CD4-positive, alpha-beta T cell treated with Interleukin-1 beta for 1 hour (primary cell): ENCODE results near the gene MITF.

ENCODE experiments used
- DNase-seq, 2 donors: peaks; one replicate each; pipeline ENCODE4 v3.0.0-alpha.2; 2020 to 2022

Gene MITF

DNA sequence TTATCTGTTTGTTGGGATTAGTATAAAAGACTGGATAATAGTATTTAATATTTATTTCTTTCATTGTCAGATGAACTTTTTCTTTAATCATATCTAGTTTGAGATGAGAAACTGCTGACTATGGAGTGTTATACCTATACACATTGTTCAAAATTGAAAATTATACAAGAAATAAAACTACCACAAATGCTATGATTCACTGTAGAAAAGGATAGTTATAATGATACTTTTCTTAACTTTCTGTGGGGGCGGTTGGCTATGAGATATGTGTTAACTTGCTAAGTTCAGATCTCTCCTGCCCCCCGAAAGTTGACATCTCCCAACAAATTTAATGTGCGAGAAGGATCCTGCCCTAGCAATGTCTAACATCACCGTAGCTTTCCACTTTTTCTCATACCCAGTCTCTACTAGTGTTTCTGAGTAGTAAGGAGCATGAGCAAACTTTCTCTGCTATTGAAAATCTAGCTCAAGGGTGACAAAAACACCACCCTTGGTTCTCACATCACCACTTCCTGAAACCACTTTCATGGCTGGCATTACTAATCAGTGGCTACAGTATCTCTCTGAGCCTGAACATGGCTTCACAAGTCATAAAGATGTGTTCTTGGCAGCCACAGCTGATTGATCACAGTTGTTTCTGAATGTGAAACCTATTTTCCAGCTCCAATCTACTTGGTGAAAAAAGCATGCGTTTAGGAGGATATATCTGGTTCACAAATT is 244.4 kb downstream of the MITF start:
- DNase-seq = no peak

DNA sequence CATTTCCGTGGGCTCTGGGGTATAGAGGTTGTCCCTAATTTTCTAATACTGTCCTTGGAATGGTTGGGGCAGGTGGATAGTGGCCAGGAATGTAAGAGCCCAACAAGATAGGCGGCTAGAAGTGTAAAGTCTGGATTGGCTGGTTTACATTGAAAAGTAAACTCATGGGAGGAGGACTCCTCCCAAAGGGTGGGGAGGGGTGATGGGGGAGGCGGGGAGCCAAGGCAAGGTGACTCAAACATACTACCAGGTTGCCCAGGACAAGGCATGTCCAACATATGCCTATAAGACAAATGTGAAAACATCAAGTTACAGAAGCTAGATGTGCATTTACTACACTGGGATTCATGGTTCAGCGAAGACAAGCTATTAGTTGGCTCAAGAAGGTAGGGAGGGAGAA is 246.0 kb downstream of the MITF start:
- no peak for DNase-seq

DNA sequence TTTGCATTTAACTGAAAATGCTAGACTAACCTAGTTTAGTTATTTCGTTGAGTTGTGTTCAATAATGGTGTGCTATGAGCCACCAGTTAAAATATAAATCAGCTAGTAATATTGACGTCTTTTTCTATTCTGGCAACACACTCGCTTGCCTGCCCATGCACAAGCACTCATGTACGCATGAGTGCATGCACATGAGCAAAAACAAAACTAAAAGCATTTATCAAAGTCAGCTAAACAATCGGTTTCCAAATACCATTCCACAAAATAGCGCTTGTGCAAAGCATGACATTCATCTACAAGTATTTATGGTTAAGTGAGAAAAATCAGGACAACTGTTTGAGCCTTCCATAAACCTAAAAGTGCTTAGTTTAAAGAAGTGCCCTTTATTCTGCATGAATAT is 247.2 kb downstream of the MITF start:
- no peak for DNase-seq

DNA sequence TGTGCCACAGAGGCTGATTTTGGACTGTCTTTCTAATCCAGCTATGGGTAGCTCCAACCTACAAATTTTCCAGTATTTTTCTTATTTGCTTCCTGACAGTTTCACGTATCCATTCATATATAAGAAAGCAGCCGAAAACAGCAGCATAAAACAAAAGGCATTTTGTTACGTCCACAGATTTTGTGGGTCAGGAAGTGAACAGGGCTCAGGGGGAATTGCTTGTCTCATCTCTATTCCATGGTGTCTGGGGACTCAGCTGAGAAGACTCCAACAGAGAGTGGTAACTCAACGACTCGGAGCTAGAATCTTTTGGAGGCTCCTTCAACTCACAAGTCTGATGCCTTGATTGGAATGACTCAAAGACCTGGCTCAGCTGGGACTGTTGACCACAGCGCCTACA is 248.6 kb downstream of the MITF start:
- no peak for DNase-seq

DNA sequence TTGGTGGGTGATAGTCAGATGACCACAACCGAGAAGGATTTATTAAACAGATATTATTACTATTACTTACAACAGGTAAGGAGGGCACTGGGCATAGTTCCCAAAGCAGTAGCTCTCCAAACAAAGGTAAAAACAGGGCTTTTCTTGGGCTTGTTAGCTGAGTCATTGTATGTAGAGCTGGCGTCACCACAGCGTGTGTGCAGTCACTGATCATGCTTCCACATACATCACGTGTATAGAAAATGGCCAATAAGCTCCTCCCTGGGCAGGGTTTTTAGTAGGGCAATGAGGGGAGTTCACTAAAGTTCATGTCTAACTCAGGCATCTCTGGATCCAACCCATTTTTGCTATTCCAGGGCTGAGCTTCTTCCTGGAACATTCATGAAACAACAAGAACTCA is 254.5 kb downstream of the MITF start:
- DNase-seq = no peak

DNA sequence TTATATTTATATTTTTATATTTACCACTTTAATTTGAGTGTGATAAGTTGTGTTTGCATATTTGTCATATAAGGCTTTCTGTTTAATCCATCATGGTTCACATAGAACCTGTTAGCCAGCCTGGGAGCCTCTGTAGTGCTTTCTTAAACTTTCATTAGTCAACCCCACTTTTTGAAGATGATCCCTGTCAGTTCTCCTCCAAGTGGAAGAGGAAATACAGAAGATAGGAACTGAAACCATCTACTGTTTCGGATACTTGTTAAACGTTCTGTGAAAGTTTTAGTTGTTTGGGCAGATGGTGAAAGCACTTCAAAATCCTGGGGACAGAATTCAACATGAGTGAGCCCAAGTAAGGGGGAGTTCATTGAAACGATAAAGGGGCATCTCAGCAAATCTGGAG is 255.7 kb downstream of the MITF start:
- DNase-seq = no peak

DNA sequence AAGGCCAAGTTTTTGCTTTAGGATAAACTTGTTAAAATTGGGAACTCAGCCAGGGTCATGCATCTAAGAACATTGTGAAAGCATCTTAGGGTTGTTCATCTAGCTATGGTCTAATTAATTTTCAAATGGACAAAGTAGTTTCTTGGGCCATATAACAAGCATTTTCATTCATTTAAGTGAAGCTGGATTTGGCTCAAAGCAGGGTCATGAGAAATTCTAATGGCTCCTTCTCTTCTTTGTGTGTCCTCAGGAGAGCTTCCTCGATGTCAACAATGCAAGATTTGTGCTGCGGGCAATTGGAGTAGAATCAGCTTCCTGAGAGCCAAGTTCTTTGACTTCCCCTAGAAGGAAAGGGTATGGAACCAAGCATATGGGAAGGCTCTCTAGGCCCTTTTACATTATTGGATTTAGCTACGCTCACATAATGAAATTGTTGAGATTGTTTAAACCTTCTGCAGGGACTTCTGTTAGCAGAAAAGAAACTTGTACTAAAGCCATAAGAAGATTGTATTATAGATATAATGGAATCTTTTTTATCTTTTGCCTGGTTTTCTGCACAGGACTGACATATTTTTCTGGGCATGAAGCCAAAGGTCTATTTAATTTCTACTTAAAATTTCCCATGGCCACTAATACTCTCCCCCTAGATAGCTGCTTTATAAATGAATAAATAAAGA is 258.5 kb downstream of the MITF start:
- DNase-seq = no peak

DNA sequence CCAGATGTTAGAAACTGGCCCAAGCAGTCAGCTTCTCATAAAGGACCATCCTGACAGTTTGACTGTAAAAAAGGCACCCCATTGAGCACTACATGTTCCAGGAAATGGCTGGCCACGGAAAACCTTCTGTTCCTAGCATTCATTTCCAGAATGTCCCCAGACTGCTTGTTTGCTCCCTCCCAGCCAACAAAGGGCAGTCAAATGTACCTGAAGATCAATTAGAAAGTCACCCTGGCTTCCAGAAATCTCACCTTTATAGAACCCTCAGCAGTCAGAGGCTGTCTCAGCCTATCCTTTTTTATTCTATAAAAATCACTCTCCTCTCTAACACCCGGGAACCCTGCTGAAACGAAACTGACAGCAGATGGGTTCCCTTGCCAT is 259.5 kb downstream of the MITF start:
- no peak for DNase-seq

DNA sequence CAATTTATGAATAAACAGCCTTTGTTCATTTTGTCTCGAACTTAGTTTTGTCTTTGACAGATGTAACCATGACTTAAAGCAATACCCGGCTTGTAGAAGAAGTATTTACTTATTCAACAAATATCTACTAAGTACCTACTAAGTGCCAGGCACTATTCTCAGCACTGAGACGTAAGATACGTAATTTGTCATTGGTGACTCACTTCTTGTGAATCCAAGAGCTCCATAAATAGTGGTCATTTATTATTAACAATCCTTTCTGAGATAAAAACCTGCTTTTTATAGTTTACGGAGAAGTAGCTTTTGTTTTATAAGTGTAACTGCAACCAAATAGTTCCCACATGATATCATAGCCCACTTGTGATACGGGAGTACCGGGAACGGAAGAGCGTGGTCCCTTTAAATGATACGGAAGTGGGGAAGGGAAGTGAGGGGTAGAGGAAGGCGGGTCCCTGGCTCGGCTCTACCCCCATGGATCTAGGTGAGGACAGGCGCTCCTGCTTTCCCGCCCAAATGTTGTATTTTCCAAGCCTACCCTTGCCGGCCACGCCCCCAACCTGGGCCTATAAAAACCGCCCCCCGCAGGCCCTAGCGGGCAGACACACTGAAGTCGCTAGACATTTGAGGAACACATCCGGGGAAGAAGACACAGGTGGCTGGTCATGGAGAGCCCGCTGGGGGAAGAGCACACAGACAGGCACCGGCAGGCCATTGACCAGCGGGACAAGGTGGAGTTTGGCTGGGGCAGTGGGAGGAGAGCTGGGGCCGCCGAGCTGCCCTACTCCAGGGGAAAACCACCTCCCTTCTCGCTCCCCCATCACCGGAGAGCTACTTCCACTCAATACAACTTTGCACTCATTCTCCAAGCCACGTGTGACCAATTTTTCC is 260.1 kb downstream of the MITF start, which contains the start of gene SAMMSON:
Gene SAMMSON (plus strand): TSS at position 594 of the 888 bp plus-strand sequence.
- no peak for DNase-seq

DNA sequence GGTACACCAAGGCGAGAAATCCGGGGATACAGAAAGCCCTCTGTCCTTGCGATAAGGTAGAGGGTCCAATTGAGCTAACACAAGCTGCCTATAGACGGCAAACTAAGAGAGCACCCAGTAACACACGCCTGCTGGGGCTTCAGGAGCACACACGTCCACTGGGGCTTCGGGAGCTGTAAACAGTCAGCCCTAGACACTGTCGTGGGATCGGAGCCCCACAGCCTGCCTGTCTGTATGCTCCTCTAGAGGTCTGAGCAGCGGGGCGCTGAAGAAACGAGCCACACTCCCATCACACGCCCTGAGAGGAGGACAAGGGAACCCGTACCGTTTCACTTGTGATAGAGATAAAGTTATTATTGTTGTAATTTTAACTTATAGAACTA is 260.8 kb downstream of the MITF start:
- no peak for DNase-seq

DNA sequence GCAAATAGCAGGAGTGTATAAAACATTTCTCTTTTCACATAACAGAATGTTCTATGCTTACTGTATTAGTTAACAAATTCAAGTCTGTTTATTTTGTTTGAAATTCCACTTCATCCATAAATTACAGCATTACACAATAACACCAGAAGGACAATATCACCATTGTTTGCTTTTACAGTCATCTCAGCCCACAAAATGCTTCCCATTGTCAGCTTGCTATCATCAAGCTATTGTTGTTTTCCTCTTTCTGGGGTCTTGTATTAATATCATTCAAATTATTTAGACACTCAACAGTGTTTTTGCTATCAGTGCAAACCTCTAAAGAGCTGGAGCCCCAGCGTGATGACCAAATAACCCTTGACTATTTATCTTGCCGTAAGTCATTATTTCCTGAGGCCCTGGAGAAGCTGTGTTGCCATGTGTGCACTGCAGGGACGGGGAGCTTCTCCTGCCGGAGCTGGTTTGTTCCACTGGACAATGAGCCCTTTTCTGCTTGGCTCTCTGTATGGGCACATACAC is 261.4 kb downstream of the MITF start:
- DNase-seq = no peak

DNA sequence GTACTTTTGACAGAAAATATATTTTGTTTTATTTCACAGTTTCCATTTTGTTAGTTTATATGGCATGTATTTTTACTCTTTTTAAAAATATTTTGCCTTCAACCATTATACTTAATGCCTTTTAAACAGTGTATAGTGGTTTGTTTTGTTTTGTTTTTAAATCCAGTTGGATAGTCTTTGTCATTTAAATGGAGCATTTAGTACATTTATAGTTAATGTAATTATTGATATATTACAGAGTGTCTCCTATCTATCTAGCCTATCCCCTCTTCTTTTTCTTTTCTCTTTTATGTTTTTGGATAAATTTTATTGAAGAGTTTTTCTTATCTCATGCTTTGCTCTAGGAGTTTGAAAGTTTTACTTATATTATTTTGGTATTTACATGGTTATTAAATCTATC is 263.9 kb downstream of the MITF start:
- DNase-seq = no peak

DNA sequence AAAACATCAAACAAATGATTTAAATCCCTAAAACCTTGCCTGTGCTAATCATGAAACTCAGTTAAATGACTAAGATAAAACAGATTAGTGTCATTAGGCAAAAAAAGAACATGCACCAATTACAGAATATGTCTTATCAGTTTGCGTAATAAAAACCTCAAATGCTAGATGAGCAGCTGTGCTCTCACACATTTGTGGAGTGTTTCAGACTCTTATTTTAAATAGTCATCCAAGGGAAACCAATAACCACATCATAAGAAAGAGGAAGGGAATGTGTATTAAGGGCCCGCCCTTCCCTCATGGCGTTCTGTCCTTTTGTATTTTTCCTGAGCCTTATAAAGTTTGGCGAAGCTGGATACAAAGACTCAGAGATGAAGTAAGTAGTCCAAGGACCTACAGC is 266.8 kb downstream of the MITF start:
- no peak for DNase-seq

DNA sequence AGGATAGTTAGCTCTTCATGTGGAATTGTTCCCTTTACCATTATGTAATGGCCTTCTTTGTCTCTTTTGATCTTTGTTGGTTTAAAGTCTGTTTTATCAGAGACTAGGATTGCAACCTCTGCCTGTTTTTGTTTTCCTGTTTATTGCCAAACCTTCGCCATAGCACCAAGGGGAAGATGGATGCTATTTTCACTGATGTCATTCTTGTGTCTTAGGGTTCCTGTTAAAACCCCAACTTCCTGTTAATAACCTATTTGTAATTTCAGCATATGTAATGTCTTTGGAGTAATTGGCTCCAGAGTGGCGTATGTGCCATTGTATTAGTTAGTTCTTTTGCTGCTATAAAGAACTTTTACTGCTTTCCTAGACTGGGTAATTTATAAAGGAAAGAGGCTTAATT is 271.1 kb downstream of the MITF start:
- no peak for DNase-seq

DNA sequence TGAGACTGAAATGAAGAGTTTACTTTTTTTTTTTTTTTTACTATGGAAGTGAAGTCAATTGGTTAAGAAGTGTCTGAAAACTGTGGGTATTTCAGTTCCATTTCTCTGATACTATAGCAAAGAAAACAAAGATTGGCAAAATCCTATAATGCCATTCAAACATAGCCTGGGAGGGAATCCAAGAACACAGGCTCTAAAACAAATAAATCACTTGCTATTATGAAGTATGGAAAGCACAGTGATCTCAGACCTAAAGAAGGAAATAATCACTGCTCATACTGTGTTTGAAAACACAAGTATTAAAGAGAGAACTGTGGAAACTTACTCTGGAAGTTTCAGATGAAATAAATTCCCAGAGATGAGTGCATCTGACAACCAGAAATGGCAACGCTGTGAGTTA is 272.3 kb downstream of the MITF start:
- no peak for DNase-seq
